ENCODE results near the gene NDUFAF4. TPM values are rescaled to one million over a fixed set of nuclear protein-coding genes. Genes with fewer than 3 reads are reported as not detected.
"Not testable (repeated sequence)": the region's sequence is repeated elsewhere in the genome, so short reads cannot be mapped to it uniquely, and the experiment has no call there.

The NDUFAF4 gene
- total RNA-seq, 1 donor from 2014 or later, result 21.2 TPM

- no peak overlapping the region for H3K4me3 ChIP-seq (ENCODE audit: low read depth, low read length)
- TF ChIP-seq, protein P1, sequence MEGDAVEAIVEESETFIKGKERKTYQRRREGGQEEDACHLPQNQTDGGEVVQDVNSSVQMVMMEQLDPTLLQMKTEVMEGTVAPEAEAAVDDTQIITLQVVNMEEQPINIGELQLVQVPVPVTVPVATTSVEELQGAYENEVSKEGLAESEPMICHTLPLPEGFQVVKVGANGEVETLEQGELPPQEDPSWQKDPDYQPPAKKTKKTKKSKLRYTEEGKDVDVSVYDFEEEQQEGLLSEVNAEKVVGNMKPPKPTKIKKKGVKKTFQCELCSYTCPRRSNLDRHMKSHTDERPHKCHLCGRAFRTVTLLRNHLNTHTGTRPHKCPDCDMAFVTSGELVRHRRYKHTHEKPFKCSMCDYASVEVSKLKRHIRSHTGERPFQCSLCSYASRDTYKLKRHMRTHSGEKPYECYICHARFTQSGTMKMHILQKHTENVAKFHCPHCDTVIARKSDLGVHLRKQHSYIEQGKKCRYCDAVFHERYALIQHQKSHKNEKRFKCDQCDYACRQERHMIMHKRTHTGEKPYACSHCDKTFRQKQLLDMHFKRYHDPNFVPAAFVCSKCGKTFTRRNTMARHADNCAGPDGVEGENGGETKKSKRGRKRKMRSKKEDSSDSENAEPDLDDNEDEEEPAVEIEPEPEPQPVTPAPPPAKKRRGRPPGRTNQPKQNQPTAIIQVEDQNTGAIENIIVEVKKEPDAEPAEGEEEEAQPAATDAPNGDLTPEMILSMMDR (conservative IDR thresholded peaks at IDR 0.05; ENCODE audit: low read depth, low read length), result no peak
Observed at GRCh38 chr6:96900873-96901272, 3.2 kb upstream of the NDUFAF4 start.

DNA sequence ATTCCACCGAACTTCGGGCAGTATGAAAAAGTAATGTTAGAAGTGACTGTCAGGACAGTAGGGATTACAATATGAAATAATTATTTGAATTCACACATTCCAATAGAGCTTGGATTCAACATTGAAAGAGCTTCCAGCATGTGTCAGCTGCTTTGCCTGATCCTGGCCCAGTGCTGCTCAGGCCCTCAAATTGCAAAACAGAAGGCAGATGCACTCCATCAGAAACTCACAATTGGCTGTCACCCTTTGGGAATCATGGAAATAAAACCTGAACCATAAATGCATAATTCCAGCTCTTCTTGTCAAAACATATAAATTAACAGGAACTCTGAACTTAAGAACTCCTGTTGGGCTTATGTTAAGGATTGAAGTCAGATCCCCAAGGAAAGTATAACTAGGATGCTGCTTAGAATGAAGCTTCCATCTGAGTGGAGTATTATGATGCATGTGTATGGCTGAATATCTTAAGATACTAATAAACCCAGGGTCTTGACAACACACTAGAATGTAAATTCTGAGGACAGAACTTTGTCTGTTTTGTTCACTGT, 1.8 kb upstream of the NDUFAF4 start:
- no peak overlapping the region for H3K4me3 ChIP-seq (ENCODE audit: low read depth, low read length)
- TF ChIP-seq, protein P1 (conservative IDR thresholded peaks at IDR 0.05; ENCODE audit: low read depth, low read length), result no peak
- DNase-seq (ENCODE audit: low read depth), result no peak

More at GRCh38 chr6:96900873-96901272, 3.2 kb upstream of the NDUFAF4 start:
- no peak for DNase-seq (ENCODE audit: low read depth)

- no peak overlapping the region for H3K4me3 ChIP-seq (ENCODE audit: low read depth, low read length)
- TF ChIP-seq, protein P1 (conservative IDR thresholded peaks at IDR 0.05; ENCODE audit: low read depth, low read length), result peak; percentile 71
- no peak for DNase-seq (ENCODE audit: low read depth)
Observed at GRCh38 chr6:96899019-96899418, 1.3 kb upstream of the NDUFAF4 start.

- TF ChIP-seq, protein P1 (conservative IDR thresholded peaks at IDR 0.05; ENCODE audit: low read depth, low read length), result no peak
- peak overlapping the region; percentile 96 for H3K4me3 ChIP-seq (ENCODE audit: low read depth, low read length)
- no peak for DNase-seq (ENCODE audit: low read depth)
Observed at GRCh38 chr6:96898241-96898851, 655 bp upstream of the NDUFAF4 start.

- no peak overlapping the region for H3K4me3 ChIP-seq (ENCODE audit: low read depth, low read length)
- no peak for DNase-seq (ENCODE audit: low read depth)
- TF ChIP-seq, protein P1 (conservative IDR thresholded peaks at IDR 0.05; ENCODE audit: low read depth, low read length), result no peak
Observed at GRCh38 chr6:96889146-96889545, 8.5 kb downstream of the NDUFAF4 start.

GRCh38 chr6:96888745-96889144, 8.9 kb downstream of the NDUFAF4 start:
- no peak overlapping the region for H3K4me3 ChIP-seq (ENCODE audit: low read depth, low read length)
- DNase-seq (ENCODE audit: low read depth), result no peak
- TF ChIP-seq, protein P1 (conservative IDR thresholded peaks at IDR 0.05; ENCODE audit: low read depth, low read length), result no peak

GRCh38 chr6:96886519-96886918, 11.2 kb downstream of the NDUFAF4 start:
- no peak overlapping the region for H3K4me3 ChIP-seq (ENCODE audit: low read depth, low read length)
- no peak for DNase-seq (ENCODE audit: low read depth)
- TF ChIP-seq, protein P1 (conservative IDR thresholded peaks at IDR 0.05; ENCODE audit: low read depth, low read length), result no peak

GRCh38 chr6:96885187-96885631, 12.5 kb downstream of the NDUFAF4 start:
- DNase-seq (ENCODE audit: low read depth), result not testable (repeated sequence)
- peak overlapping the region; percentile 32 for H3K4me3 ChIP-seq (ENCODE audit: low read depth, low read length)
